ENCODE measurements around the gene FAM193A. TPM values are rescaled to one million over a fixed set of nuclear protein-coding genes. Genes with fewer than 3 reads are reported as not detected.
A peak's percentile ranks its signal among the peaks of the same experiment; 100 is the strongest.

FAM193A gene
- total RNA-seq, 1 donor from 2014 or later, result 56.1 TPM

- DNase-seq, result no peak
- peaks cover 12% of the 10 kb centered on the region for H3K27me3 Mint-ChIP-seq (ENCODE audit: unreplicated experiment)
- peak overlapping the region; percentile 64 for H3K27ac Mint-ChIP-seq (ENCODE audit: unreplicated experiment)
- peaks cover 15% of the 10 kb centered on the region for H3K4me1 Mint-ChIP-seq (ENCODE audit: low read depth, unreplicated experiment)
- H3K4me3 Mint-ChIP-seq (ENCODE audit: unreplicated experiment), result no peak overlapping the region
- H3K36me3 Mint-ChIP-seq (ENCODE audit: unreplicated experiment), result peaks cover 5% of the 10 kb centered on the region
- no peak for TF ChIP-seq CTCF (IDR thresholded peaks at IDR 0.05; ENCODE audit: partially characterized antibody, unreplicated experiment)
- H3K9me3 Mint-ChIP-seq (ENCODE audit: unreplicated experiment), result peaks cover 11% of the 10 kb centered on the region
Observed at GRCh38 chr4:2699534-2699933, 163.1 kb downstream of the FAM193A start.

- no peak for TF ChIP-seq CTCF (IDR thresholded peaks at IDR 0.05; ENCODE audit: partially characterized antibody, unreplicated experiment)
- Mint-ChIP-seq H3K4me3 (ENCODE audit: unreplicated experiment) (no peak overlapping the region), H3K27me3 (ENCODE audit: unreplicated experiment) (peaks cover 12% of the 10 kb centered on the region), H3K27ac (ENCODE audit: unreplicated experiment) (peak overlapping the region; percentile 36), H3K4me1 (ENCODE audit: low read depth, unreplicated experiment) (peaks cover 13% of the 10 kb centered on the region), H3K9me3 (ENCODE audit: unreplicated experiment) (peaks cover 11% of the 10 kb centered on the region), H3K36me3 (ENCODE audit: unreplicated experiment) (peaks cover 5% of the 10 kb centered on the region)
- DNase-seq, result no peak
Observed at GRCh38 chr4:2700031-2700430, 163.6 kb downstream of the FAM193A start.

GRCh38 chr4:2702361-2702760, 165.9 kb downstream of the FAM193A start:
- DNase-seq, result no peak
- H3K27ac Mint-ChIP-seq (ENCODE audit: unreplicated experiment), result peak overlapping the region; percentile 87
- H3K27me3 Mint-ChIP-seq (ENCODE audit: unreplicated experiment), result peaks cover 5% of the 10 kb centered on the region
- H3K36me3 Mint-ChIP-seq (ENCODE audit: unreplicated experiment), result no peaks in the 10 kb centered on the region
- H3K4me3 Mint-ChIP-seq (ENCODE audit: unreplicated experiment), result no peak overlapping the region
- peaks cover 12% of the 10 kb centered on the region for H3K4me1 Mint-ChIP-seq (ENCODE audit: low read depth, unreplicated experiment)
- H3K9me3 Mint-ChIP-seq (ENCODE audit: unreplicated experiment), result peaks cover 10% of the 10 kb centered on the region
- TF ChIP-seq CTCF (IDR thresholded peaks at IDR 0.05; ENCODE audit: partially characterized antibody, unreplicated experiment), result no peak

GRCh38 chr4:2702770-2703169, 166.3 kb downstream of the FAM193A start:
- H3K9me3 Mint-ChIP-seq (ENCODE audit: unreplicated experiment), result peaks cover 10% of the 10 kb centered on the region
- no peak for DNase-seq
- no peak for TF ChIP-seq CTCF (IDR thresholded peaks at IDR 0.05; ENCODE audit: partially characterized antibody, unreplicated experiment)
- no peaks in the 10 kb centered on the region for H3K36me3 Mint-ChIP-seq (ENCODE audit: unreplicated experiment)
- H3K27ac Mint-ChIP-seq (ENCODE audit: unreplicated experiment), result peak overlapping the region; percentile 87
- H3K4me1 Mint-ChIP-seq (ENCODE audit: low read depth, unreplicated experiment), result peaks cover 12% of the 10 kb centered on the region
- peaks cover 5% of the 10 kb centered on the region for H3K27me3 Mint-ChIP-seq (ENCODE audit: unreplicated experiment)
- peak overlapping the region; percentile 46 for H3K4me3 Mint-ChIP-seq (ENCODE audit: unreplicated experiment)

- H3K4me1 Mint-ChIP-seq (ENCODE audit: low read depth, unreplicated experiment), result peaks cover 22% of the 10 kb centered on the region
- H3K9me3 Mint-ChIP-seq (ENCODE audit: unreplicated experiment), result peaks cover 11% of the 10 kb centered on the region
- no peaks in the 10 kb centered on the region for H3K27me3 Mint-ChIP-seq (ENCODE audit: unreplicated experiment)
- H3K4me3 Mint-ChIP-seq (ENCODE audit: unreplicated experiment), result no peak overlapping the region
- peak; percentile 67 for TF ChIP-seq CTCF (IDR thresholded peaks at IDR 0.05; ENCODE audit: partially characterized antibody, unreplicated experiment)
- no peaks in the 10 kb centered on the region for H3K36me3 Mint-ChIP-seq (ENCODE audit: unreplicated experiment)
- H3K27ac Mint-ChIP-seq (ENCODE audit: unreplicated experiment), result peak overlapping the region; percentile 71
- peak; percentile 53 for DNase-seq
Observed at GRCh38 chr4:2712261-2712842, 175.9 kb downstream of the FAM193A start.
